LHCN-M2 (cell line): ENCODE results near the gene CAB39L. TPM values are rescaled to one million over a fixed set of nuclear protein-coding genes. Genes with fewer than 3 reads are reported as not detected.

ENCODE experiments used
- DNase-seq: peaks from one replicate; pipeline ENCODE4 v3.0.0-alpha.2; 2012; ENCODE audit warnings: low read depth
- total RNA-seq: library from RNA; depleted of rRNA; stranded (reverse); fragments of >200 nt; gene quantifications from 2 replicates; pipeline ENCODE4 v1.2.3, GENCODE V29; 2014

CAB39L gene
- total RNA-seq, 1 experiment from 2014 or later, result 8.4 TPM

GRCh38 chr13:49314344-49314882 lies 129.5 kb downstream of the CAB39L start:
- DNase-seq, result no peak

- no peak for DNase-seq
Observed at GRCh38 chr13:49311816-49312215, 132.0 kb downstream of the CAB39L start.

DNA sequence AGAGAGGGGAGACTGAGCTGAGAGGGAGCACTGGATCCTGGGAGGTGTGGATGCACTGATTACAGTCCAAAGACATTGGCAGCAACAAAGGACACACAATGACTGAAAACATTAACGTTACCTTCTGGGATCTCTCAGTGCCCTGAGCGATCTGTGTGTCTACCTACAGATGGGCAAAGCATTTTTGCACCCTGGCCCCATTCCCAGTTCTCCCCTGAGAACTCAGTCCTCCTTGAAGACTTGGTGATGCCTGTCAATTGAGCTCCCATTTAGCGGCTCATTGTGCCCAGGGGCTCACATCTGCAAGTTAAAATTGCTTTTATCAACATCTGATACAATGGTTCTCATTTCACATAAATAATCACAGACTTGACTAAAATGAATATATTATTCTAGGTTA lies 133.6 kb downstream of the CAB39L start:
- DNase-seq, result no peak

DNA sequence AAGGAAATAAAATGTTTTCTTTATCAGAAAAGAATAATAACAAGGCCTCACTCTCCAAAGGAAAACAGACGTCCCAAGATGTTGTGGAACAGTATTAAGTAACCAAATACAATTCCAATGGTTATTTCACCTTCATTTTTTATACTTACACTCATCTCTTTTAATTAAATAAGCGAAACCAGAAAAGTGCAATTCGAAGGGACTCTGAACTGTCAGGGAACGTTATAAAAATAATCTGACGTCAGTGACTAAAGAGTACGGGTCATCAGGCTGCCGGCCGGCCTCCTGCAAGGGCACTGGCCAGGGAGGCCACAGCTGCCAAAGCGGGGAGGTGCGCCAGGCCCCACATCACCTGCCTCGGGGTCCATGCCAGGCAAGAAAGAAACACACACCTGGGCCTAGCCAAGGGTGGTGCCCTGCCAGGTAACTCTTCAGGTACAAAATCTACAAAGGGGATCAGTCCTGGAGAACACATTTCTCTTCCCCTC lies 134.9 kb downstream of the CAB39L start:
- no peak for DNase-seq

- no peak for DNase-seq
Observed at GRCh38 chr13:49308097-49308875, 135.6 kb downstream of the CAB39L start.

DNA sequence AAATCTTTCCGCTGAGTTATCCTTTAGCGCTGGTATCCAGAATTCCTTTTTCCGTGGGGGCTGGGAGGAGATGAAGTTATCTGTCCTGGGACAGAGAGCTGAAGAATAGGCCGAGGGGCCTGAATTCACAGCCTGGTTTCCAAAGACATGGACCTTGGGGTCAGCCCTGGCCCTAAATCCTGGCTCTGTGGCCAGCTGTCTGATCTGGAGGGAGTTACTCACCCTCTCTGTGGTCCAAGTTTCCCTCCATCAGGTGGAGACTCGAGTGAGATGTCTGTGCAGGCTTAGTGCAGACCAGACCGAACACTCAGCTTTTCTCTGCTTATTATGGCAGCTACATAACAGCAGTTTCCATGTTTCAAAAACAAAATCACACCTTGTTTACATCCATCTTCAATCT lies 136.5 kb downstream of the CAB39L start:
- DNase-seq, result peak; percentile 12

- DNase-seq, result peak; percentile 37
Observed at GRCh38 chr13:49305792-49306425, 138.0 kb downstream of the CAB39L start.

- DNase-seq, result no peak
Observed at GRCh38 chr13:49304763-49305700, 138.8 kb downstream of the CAB39L start.

GRCh38 chr13:49304356-49304755 lies 139.5 kb downstream of the CAB39L start:
- no peak for DNase-seq

- DNase-seq, result no peak
Observed at GRCh38 chr13:49303533-49304252, 140.2 kb downstream of the CAB39L start.

GRCh38 chr13:49302817-49303216 lies 141.0 kb downstream of the CAB39L start:
- DNase-seq, result no peak

- DNase-seq, result no peak
Observed at GRCh38 chr13:49302222-49302621, 141.6 kb downstream of the CAB39L start.

- peak; percentile 67 for DNase-seq
Observed at GRCh38 chr13:49300739-49301589, 142.9 kb downstream of the CAB39L start.

GRCh38 chr13:49300276-49300675 lies 143.6 kb downstream of the CAB39L start:
- no peak for DNase-seq

DNA sequence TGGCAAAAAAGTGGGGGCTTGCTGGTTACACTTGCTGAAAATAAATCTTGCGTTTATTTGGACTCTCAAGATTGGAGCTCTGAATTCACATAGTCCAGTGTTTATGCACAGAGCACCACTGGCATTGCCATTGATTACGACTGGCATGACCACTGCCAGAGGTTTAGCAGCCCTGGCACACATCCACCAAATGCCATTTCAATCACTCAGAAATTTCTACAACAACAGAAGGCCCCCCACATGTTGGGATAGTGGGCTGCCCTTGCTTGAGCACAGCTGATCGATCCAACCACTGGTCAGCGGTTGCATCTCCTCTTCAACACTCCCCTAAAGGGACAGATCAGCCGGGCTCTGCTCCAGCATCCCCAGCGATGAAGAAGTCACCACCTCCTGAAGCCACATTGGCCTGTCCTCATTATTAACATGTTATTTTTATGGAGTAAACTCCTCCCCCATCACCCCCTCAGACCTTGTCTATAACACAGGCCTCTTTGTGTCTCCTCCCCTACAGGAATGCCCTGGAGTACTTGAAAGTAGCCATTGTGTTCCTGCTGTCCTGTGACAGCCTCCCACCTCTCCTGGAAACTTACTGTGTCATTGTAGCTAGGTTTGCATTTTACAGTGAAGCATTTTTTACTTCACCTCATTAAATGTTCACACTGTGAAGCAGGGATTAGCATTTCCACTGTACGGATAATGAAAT lies 144.8 kb downstream of the CAB39L start:
- DNase-seq, result no peak

DNA sequence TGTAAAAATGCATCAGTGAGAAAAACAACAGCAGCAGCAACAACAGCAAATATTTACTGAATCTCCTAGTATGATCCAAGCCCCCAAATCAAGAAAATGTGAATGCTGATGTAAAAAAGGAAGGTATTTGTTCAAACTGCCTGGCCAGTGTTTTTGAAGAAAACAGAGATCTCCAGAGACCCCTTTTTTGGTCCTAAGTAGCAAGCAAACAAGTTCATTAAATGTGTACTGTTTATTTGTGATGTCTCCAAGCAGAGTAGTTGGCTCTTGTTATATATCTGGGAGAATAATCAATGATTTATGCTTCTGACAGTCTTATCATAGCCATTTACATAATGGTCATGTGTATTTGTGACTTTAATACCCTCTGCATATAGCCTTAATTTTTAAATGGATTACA lies 145.4 kb downstream of the CAB39L start:
- DNase-seq, result no peak

GRCh38 chr13:49297338-49297737 lies 146.5 kb downstream of the CAB39L start:
- no peak for DNase-seq

DNA sequence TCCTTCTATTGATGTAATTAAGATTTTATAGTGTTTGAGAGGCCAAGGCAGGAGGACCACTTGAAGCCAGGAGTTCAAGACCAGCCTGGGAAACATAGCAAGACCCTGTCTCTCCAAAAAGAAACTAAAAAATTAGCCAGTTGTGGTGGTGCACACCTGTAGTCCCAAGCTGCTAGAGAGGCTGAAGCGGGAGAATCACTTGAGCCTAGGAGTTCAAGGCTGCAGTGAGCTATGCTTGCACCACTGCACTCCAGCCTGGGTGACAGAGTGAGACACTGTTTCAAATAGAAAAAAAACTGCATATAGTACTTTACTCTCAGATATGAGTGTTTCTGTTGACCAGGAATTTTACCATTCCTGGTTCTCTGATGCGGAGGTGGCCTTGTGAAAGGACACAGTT lies 147.2 kb downstream of the CAB39L start:
- DNase-seq, result no peak

DNA sequence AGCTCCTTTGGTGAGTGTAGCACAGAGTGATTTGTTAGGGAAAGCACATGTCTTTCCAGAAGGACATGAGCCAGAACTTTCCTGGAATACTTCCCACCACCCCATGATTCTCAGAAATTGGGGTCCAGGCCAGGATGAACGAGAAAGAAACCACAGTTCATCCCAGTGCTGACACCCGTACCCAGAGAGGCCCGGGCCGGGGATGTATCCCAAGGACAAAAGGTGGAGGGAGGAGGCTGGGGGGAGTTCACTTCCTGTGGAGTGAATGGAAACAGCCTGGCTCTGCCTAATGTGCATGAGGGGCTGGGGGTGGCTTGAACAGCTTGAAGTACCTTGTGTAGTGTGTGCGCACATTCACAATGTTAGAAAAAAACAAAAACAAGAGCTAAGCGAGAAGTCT lies 148.6 kb downstream of the CAB39L start:
- no peak for DNase-seq
